Nephron (organoid): ENCODE results near the gene SBF2.

Source experiments
- H3K27ac Mint-ChIP-seq, 3 experiments: 2 replicates each; pipeline ENCODE4 v1.8.0; 2020; ENCODE audit warnings: mixed read lengths in 3 of 3, mild to moderate bottlenecking in 2 of 3, moderate library complexity in 1 of 3
- H3K27me3 Mint-ChIP-seq: 2 replicates; pipeline ENCODE4 v1.8.0; 2021; ENCODE audit warnings: low read depth, mild to moderate bottlenecking, moderate library complexity, mixed read lengths
- H3K36me3 Mint-ChIP-seq: 2 replicates; pipeline ENCODE4 v1.8.0; 2020; ENCODE audit warnings: low read depth, mixed read lengths
- H3K4me1 Mint-ChIP-seq: 2 replicates; pipeline ENCODE4 v1.8.0; 2020; ENCODE audit warnings: mixed read lengths
- H3K4me3 Mint-ChIP-seq, 3 experiments: 2 replicates each; pipeline ENCODE4 v1.8.0; 2020; ENCODE audit warnings: mild to moderate bottlenecking in 3 of 3, mixed read lengths in 3 of 3, moderate library complexity in 2 of 3
- H3K9me3 Mint-ChIP-seq: 2 replicates; pipeline ENCODE4 v1.8.0; 2020; ENCODE audit warnings: mixed read lengths
- CTCF ChIP-seq, 3 experiments: fragments of 200-600 bp; sonication (generic); IDR thresholded peaks; one replicate each; pipeline ENCODE4 v1.5.0; 2021; ENCODE audit warnings: antibody characterized with exemption in 3 of 3; ENCODE audit not compliant: unreplicated experiment in 3 of 3

SBF2 gene

GRCh38 chr11:10298342-10298741, 4.3 kb upstream of the SBF2 start:
- no peaks in the 10 kb centered on the region for H3K9me3 Mint-ChIP-seq
- TF ChIP-seq CTCF (IDR thresholded peaks at IDR 0.05; ENCODE audit: unreplicated experiment in 3 of 3), result no peak
- no peaks in the 10 kb centered on the region for H3K36me3 Mint-ChIP-seq
- peak overlapping the region in 1 of 3 experiments; percentile 35 for H3K4me3 Mint-ChIP-seq
- H3K27ac Mint-ChIP-seq, result peak overlapping the region in 1 of 3 experiments; percentile 16
- peaks cover 49% of the 10 kb centered on the region for H3K27me3 Mint-ChIP-seq
- H3K4me1 Mint-ChIP-seq, result peaks cover 34% of the 10 kb centered on the region

- H3K4me1 Mint-ChIP-seq, result peaks cover 38% of the 10 kb centered on the region
- H3K9me3 Mint-ChIP-seq, result no peaks in the 10 kb centered on the region
- H3K36me3 Mint-ChIP-seq, result peaks cover 10% of the 10 kb centered on the region
- peak overlapping the region; percentile 87 to 97 (median 93) for H3K4me3 Mint-ChIP-seq
- H3K27me3 Mint-ChIP-seq, result peaks cover 24% of the 10 kb centered on the region
- no peak for TF ChIP-seq CTCF (IDR thresholded peaks at IDR 0.05; ENCODE audit: unreplicated experiment in 3 of 3)
- H3K27ac Mint-ChIP-seq, result peak overlapping the region; percentile 89 to 99 (median 96)
These were observed 1.3 kb upstream of the SBF2 start for GRCh38 chr11:10295064-10295901.

- Mint-ChIP-seq H3K27ac (peak overlapping the region; percentile 96 to 99 (median 99)), H3K27me3 (peaks cover 20% of the 10 kb centered on the region), H3K4me3 (peak overlapping the region; percentile 93 to 97 (median 96)), H3K4me1 (peaks cover 39% of the 10 kb centered on the region), H3K9me3 (no peaks in the 10 kb centered on the region), H3K36me3 (peaks cover 15% of the 10 kb centered on the region)
- no peak for TF ChIP-seq CTCF (IDR thresholded peaks at IDR 0.05; ENCODE audit: unreplicated experiment in 3 of 3)
These were observed 403 bp upstream of the SBF2 start for GRCh38 chr11:10294290-10294953.

- peaks cover 12% of the 10 kb centered on the region for H3K27me3 Mint-ChIP-seq
- peaks cover 31% of the 10 kb centered on the region for H3K4me1 Mint-ChIP-seq
- H3K9me3 Mint-ChIP-seq, result no peaks in the 10 kb centered on the region
- peak overlapping the region; percentile 83 to 94 (median 91) for H3K4me3 Mint-ChIP-seq
- TF ChIP-seq CTCF (IDR thresholded peaks at IDR 0.05; ENCODE audit: unreplicated experiment in 3 of 3), result no peak
- H3K36me3 Mint-ChIP-seq, result peaks cover 15% of the 10 kb centered on the region
- H3K27ac Mint-ChIP-seq, result peak overlapping the region; percentile 87 to 94 (median 90)
These were observed 2.0 kb downstream of the SBF2 start for GRCh38 chr11:10291801-10292638.

- no peak for TF ChIP-seq CTCF (IDR thresholded peaks at IDR 0.05; ENCODE audit: unreplicated experiment in 3 of 3)
- peaks cover 15% of the 10 kb centered on the region for H3K36me3 Mint-ChIP-seq
- no peak overlapping the region for H3K27ac Mint-ChIP-seq
- peak overlapping the region in 1 of 3 experiments; percentile 13 for H3K4me3 Mint-ChIP-seq
- no peaks in the 10 kb centered on the region for H3K27me3 Mint-ChIP-seq
- H3K4me1 Mint-ChIP-seq, result peaks cover 20% of the 10 kb centered on the region
- H3K9me3 Mint-ChIP-seq, result no peaks in the 10 kb centered on the region
These were observed 4.1 kb downstream of the SBF2 start for GRCh38 chr11:10289765-10290380.
